Endometrial microvascular endothelial cells (primary cell): ENCODE results near the gene NUP98. TPM values are rescaled to one million over a fixed set of nuclear protein-coding genes. Genes with fewer than 3 reads are reported as not detected.
"Not testable (repeated sequence)": the region's sequence is repeated elsewhere in the genome, so short reads cannot be mapped to it uniquely, and the experiment has no call there.

ENCODE experiments used
- in situ Hi-C: cut with HindIII; loops from 2 replicates; pipeline ENCODE4 v1.10.0; 2017; ENCODE audit warnings: low sequenced_read_pairs, low pct_unique_long_range_greater_than_20kb; ENCODE audit errors: inconsistent ontology term
- total RNA-seq: library from RNA; depleted of rRNA; stranded (reverse); fragments of >200 nt; gene quantifications from one replicate; pipeline ENCODE4 v1.2.3, GENCODE V29; 2015; ENCODE audit errors: inconsistent ontology term

Gene NUP98
- total RNA-seq, 1 donor from 2014 or later: 131 TPM

DNA sequence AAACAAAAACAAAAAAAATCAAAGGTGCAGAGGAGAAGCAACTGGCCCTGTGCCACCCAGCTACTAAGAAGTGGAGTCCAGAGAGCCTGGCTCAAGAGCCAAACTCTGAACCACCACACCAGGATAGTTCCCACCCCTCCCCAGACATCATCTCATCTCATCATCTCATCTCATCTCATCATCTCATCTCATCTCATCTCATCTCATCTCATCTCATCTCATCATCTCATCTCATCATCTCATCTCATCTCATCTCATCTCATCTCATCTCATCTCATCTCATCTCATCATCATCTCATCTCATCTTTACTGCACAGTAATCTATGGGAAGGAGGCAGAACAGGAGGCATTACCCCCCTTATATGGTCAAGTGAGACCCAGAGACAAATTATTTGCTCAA is 134.5 kb downstream of the NUP98 start:
- in situ Hi-C loops: no loop called here

DNA sequence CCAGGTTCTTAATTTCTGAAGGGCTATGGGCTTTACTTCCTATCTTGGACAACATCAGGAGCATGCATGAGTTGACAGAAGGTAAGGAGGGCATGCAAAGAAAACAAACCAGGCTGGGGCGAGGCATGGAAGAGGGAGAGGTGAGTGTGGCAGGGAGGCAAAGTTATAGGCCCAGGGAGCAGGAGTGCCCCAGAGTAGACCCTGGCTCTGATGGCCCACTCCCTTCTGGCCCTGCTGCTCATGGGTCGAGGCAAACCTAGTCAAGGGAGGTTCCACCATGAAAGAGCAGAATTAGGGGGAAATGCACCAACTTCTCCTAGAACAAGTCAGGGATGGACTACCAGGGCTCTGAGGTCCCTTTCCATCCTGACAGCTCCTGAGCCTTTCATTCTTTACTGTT is 136.4 kb downstream of the NUP98 start:
- in situ Hi-C loops: no loop called here

GRCh38 chr11:3659595-3660515 is 137.5 kb downstream of the NUP98 start:
- in situ Hi-C loops: no loop called here

GRCh38 chr11:3658252-3658651 is 139.1 kb downstream of the NUP98 start:
- in situ Hi-C loops: no loop called here

DNA sequence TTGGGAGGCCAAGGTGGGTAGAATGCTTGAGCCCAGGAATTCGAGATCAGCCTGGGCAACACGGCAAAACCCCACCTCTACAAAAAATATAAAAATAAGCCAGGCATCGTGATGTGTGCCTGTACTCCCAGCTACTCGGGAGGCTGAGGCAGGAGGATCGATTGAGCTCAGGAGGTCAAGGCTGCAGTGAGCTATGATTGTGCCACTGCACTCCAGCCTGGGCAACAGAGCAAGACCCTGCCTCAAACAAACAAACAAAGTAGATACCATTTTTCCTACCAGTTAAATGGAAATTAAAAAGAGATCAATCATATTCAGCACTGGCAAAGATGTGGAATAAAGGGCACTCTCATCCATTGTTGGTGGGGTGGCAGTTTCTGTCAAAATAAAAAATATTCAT is 140.0 kb downstream of the NUP98 start:
- in situ Hi-C loops: not testable (repeated sequence)

DNA sequence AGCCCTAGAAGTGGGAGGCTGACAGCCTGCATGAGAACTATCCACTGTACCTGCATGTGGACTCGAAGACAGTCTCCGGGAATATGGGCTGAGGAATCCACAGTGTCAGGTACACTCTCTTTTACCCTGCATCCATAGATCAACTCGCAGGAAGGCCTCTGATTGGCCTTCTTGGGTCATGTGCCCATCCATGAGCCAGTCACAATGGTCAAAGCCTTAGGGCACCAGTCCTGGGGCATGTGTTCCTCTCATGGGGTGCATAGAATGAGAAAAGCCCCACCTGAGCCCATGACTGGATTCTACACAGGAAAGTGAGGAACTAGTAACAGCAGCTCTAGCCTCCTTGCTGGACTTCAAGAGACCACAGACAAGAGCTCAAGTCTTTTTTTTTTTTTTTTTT is 141.8 kb downstream of the NUP98 start:
- in situ Hi-C loops: no loop called here

GRCh38 chr11:3652514-3652913 is 144.8 kb downstream of the NUP98 start:
- in situ Hi-C loops: not testable (repeated sequence)

DNA sequence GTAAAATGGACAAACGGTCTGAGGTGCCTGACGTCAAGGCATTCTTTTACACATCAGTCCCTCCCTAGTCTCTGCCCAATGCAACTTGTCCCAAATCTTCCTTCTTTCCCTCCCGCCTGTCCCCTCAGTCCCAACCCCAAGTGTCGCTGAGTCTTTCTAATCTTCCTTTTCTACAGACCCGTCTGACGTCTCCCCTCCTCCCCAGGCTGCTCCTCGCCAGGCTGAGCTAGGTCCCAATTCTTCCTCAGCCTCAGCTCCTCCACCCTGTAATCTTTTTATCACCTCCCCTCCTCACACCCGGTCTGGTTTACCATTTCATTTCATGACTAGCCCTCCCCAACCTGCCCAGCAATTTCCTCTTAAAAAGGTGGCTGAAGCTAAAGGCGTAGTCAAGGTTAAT is 148.0 kb downstream of the NUP98 start:
- in situ Hi-C loops: not testable (repeated sequence)

- in situ Hi-C loops: not testable (repeated sequence)
Observed at GRCh38 chr11:3648843-3649242, 148.5 kb downstream of the NUP98 start.

DNA sequence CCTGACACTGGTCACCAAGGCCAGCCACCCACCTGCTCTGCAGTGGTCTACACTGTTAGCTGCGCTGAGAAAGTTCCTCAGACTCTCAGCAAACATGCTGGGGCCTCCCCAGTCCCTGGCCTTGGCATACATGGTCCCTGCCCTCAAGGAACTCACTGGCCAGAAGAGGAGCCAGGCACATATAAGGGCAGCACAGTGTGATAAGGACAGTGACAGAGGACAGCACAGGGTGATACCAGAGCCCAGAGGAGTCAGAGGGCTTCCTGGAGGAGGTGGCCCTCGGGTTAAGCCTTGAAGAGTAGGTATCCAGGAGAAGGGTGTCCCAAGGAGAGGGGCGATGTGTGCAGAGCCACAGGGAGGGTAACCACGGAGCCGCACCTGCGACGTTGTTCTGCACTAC is 151.8 kb downstream of the NUP98 start:
- in situ Hi-C loops: no loop called here

DNA sequence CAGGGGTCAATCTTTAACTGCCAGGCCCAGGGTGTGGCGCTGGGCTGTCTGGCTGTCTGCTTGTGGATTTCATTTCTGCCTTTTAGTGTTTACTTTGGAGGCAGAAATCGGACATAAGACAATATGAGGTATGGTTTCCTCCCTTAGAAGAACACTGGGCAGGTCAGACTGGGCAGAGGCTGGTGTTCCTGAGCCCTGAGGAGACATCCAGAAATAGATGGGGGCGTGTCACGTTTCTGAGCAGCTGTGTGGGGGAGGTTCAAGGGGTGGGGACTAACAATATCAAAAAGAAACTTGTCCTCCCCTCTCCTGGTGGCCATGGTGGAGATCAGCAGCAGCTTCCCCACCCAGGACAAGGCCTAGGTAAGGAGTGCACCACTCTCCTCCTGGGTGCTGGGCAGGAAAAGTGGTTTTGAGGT is 152.5 kb downstream of the NUP98 start, which contains the start of gene ART1:
Gene ART1, plus strand, starts transcription at position 312 of the 419 bp plus-strand sequence. CDS start 14,086 bp downstream, outside the sequence.
- in situ Hi-C loops: no loop called here

DNA sequence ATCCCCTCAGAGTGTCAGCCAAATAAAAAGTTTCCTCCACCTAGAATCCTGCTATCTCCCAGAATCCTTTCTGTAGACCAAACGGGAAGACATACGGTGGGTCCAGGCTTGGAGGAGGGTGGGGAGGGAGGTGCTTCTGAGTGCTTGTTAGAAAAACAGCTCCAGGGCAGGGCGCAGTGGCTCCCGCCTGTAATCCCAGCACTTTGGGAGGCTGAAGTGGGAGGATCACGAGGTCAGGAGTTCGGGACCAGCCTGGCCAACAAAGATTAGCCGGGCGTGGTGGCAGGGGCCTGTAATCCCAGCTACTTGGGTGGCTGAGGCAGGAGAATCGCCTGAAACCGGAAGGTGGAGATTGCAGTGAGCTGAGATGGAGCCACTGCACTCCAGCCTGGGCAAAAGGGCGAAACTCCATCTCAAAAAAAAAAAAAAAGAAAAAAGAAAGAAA is 154.2 kb downstream of the NUP98 start:
- in situ Hi-C loops: not testable (repeated sequence)

DNA sequence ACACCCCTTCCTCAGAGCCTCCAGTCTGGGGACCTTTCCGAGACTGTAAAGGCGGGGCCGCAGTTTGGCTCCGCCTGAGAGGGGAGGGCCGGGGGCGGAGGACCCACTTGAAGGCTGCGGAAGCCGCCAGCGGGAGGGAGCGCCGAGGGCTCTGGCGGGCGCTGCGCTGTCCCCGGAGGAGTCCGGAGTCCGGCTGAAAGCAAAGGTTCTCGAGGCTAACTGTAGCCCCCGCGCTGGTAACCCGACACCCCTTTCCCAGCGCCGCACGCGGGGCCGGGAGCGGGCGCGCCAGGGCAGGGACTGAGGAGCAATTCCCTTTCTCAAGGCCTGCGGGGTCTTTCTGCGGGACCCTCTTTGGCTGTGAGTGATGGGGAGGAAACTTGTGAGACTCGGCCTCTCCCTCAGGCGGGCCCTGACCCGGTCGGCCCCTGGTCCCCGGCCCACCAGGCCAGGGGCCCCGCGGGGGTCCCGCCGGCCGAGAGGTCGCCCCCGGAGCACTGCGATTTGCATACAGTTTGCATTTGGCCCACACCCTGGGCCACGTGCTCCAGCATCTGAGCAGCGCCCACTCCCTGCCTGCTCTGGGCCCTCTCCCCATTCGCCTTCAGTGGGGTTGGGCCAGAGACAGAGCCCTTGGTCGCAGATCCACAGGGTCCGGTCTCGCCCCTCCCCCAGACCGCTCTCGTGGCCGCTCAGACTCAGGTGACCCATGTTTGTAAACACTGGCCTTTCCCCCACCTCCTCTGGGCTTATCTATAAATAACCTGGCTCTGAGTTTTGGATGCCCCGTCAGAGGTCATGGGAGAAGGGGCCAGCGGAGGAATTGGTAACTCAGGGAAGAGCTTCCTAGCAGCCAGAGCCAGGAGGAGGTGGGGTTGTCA is 155.0 kb downstream of the NUP98 start:
- in situ Hi-C loops: no loop called here

DNA sequence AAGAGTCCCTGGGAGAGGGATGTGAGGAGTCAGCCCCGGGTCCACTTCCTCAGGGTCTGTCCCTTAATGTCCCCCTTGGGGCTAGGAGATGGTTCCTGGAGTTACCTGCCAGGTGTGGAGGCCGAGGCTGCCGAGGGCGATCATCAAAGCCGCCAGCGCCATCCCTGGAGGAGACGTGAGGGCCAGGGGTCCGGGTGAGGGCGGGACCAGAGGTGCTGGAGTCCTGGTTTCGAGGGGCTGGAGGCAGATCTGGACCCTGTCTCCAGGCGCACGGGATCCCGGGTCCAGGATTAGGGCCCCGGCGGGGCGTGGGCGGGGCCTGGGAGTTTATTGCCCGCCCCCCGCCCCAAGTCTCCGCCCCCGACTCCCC is 155.7 kb downstream of the NUP98 start, which contains the start of gene ART5:
Gene ART5, minus strand, starts transcription at position 292 of the 370 bp plus-strand sequence. Its CDS starts 130 bp downstream, at position 162.
- in situ Hi-C loops: no loop called here

DNA sequence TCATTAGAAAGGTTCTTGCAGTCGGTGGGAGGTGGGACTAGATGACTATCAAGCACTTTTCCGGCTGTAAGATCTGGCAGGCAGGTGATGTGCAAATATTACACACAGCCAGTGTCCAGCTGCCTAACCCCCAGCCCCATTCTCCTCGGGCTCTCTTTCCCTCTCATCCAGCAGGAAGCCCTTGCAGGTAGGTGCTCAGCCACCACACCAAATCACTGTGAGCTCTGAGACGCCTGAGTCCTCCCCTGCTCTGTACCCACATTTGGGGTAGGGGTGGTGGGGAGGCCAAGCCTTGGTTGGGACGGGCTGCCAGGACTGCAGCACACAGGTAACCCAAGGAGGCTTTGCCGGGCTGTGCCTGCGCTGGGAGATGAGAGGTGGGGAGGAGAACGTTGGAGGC is 156.2 kb downstream of the NUP98 start:
- in situ Hi-C loops: no loop called here

- in situ Hi-C loops: no loop called here
Observed at GRCh38 chr11:3639841-3640240, 157.5 kb downstream of the NUP98 start.

- in situ Hi-C loops: no loop called here
Observed at GRCh38 chr11:3638513-3638912, 158.8 kb downstream of the NUP98 start.

- in situ Hi-C loops: no loop called here
Observed at GRCh38 chr11:3637201-3637600, 160.2 kb downstream of the NUP98 start.

- in situ Hi-C loops: no loop called here
Observed at GRCh38 chr11:3635641-3636375, 161.5 kb downstream of the NUP98 start.
